HepG2 (cell line): ENCODE measurements around the gene CACNA1F. TPM values are rescaled to one million over a fixed set of nuclear protein-coding genes. Genes with fewer than 3 reads are reported as not detected.

Experiments
- AKNA ChIP-seq: sonication (generic); formaldehyde crosslinking; IDR thresholded peaks from 2 replicates; pipeline ENCODE4 v1.4.0; 2020; ENCODE audit warnings: missing genetic modification reagents, borderline replicate concordance
- CBX5 ChIP-seq: sonication (generic); formaldehyde crosslinking; IDR thresholded peaks from 2 replicates; pipeline ENCODE4 v1.4.0; 2020; ENCODE audit warnings: missing genetic modification reagents, borderline replicate concordance
- FLYWCH1 ChIP-seq: sonication (generic); formaldehyde crosslinking; IDR thresholded peaks from 2 replicates; pipeline ENCODE4 v1.8.1; 2023; ENCODE audit warnings: mild to moderate bottlenecking, missing genetic modification reagents
- FOXK1 ChIP-seq: sonication (generic); formaldehyde crosslinking; IDR thresholded peaks from 2 replicates; pipeline ENCODE4 v1.4.0; 2020; ENCODE audit warnings: low read depth, missing genetic modification reagents, borderline replicate concordance
- GPN1 ChIP-seq: sonication (generic); formaldehyde crosslinking; IDR thresholded peaks from 2 replicates; pipeline ENCODE4 v1.5.1; 2020; ENCODE audit warnings: missing genetic modification reagents, borderline replicate concordance
- HES4 ChIP-seq: sonication (generic); formaldehyde crosslinking; IDR thresholded peaks from 2 replicates; pipeline ENCODE4 v1.9.0; 2021; ENCODE audit warnings: mild to moderate bottlenecking, missing genetic modification reagents, borderline replicate concordance
- PAWR ChIP-seq: sonication (generic); formaldehyde crosslinking; IDR thresholded peaks from 2 replicates; pipeline ENCODE4 v1.4.0; 2020; ENCODE audit warnings: missing genetic modification reagents, mild to moderate bottlenecking, borderline replicate concordance
- PHB2 ChIP-seq: fragments of 450-650 bp; IDR thresholded peaks from 2 replicates; pipeline ENCODE4 v1.6.1; 2018; ENCODE audit not compliant: partially characterized antibody
- RCOR2 ChIP-seq: IDR thresholded peaks from 2 replicates; pipeline ENCODE4 v1.6.1; 2016; ENCODE audit warnings: missing biosample characterization, missing genetic modification reagents
- RXRA ChIP-seq: sonication (generic); formaldehyde crosslinking; IDR thresholded peaks from 2 replicates; pipeline ENCODE4 v1.5.1; 2020; ENCODE audit warnings: missing genetic modification reagents
- SRSF9 ChIP-seq: fragments of 200-400 bp; formaldehyde crosslinking; IDR thresholded peaks from 2 replicates; pipeline ENCODE4 v1.6.1; 2018; ENCODE audit warnings: borderline replicate concordance, mild to moderate bottlenecking, low read depth, low read length; ENCODE audit not compliant: insufficient read depth, poor library complexity, severe bottlenecking
- TSC22D2 ChIP-seq: sonication (generic); formaldehyde crosslinking; IDR thresholded peaks from 2 replicates; pipeline ENCODE4 v1.5.1; 2020; ENCODE audit warnings: missing genetic modification reagents, mild to moderate bottlenecking, borderline replicate concordance
- YY1 ChIP-seq: IDR thresholded peaks from 2 replicates; pipeline ENCODE4 v1.6.1; 2011; ENCODE audit warnings: low read length, low read depth, moderate library complexity, mild to moderate bottlenecking; ENCODE audit not compliant: insufficient read depth, insufficient replicate concordance
- ZBTB8A ChIP-seq: sonication (generic); formaldehyde crosslinking; IDR thresholded peaks from 2 replicates; pipeline ENCODE4 v1.4.0; 2020; ENCODE audit warnings: mild to moderate bottlenecking, low read depth, missing genetic modification reagents, borderline replicate concordance
- ZC3H13 ChIP-seq: sonication (generic); formaldehyde crosslinking; IDR thresholded peaks from 2 replicates; pipeline ENCODE4 v1.8.1; 2023; ENCODE audit warnings: mild to moderate bottlenecking, missing genetic modification reagents, moderate library complexity
- ZHX1 ChIP-seq: sonication (generic); formaldehyde crosslinking; IDR thresholded peaks from 2 replicates; pipeline ENCODE4 v1.8.1; 2022; ENCODE audit warnings: low read depth, mild to moderate bottlenecking, missing genetic modification reagents
- ZKSCAN5 ChIP-seq: sonication (generic); formaldehyde crosslinking; IDR thresholded peaks from 2 replicates; pipeline ENCODE4 v1.5.1; 2020; ENCODE audit warnings: mild to moderate bottlenecking, missing genetic modification reagents
- ZNF589 ChIP-seq: sonication (generic); formaldehyde crosslinking; conservative IDR thresholded peaks from 2 replicates; pipeline ENCODE4 v1.8.0; 2022; ENCODE audit warnings: mild to moderate bottlenecking, moderate library complexity, missing genetic modification reagents
- ZNF619 ChIP-seq: sonication (generic); formaldehyde crosslinking; IDR thresholded peaks from 2 replicates; pipeline ENCODE4 v1.4.0; 2020; ENCODE audit warnings: mild to moderate bottlenecking, missing genetic modification reagents
- ZNF747 ChIP-seq: sonication (generic); formaldehyde crosslinking; IDR thresholded peaks from 2 replicates; pipeline ENCODE4 v1.8.1; 2023; ENCODE audit warnings: missing genetic modification reagents, mild to moderate bottlenecking, borderline replicate concordance
- ZNF773 ChIP-seq: sonication (generic); formaldehyde crosslinking; IDR thresholded peaks from 2 replicates; pipeline ENCODE4 v1.4.0; 2020; ENCODE audit warnings: missing genetic modification reagents, borderline replicate concordance
- ZNF792 ChIP-seq: IDR thresholded peaks from 2 replicates; pipeline ENCODE4 v1.6.1; 2016
- polyA plus RNA-seq, 8 experiments: library from polyadenylated mRNA; depleted of rRNA in 3 of 8; stranded (reverse) in 7 of 8; unstranded in 1 of 8; fragments of >200 nt; fragmentation: Illumina TruSeq in 4 of 8; extraction: Trizol in 4 of 8; gene quantifications; 2 replicates each; pipeline versions ENCODE4 v1.2.1 to v1.2.3, GENCODE V29; 2011 to 2016; ENCODE audit warnings: low read depth in 4 of 8, missing spikeins in 1 of 8, mixed read lengths in 1 of 8; ENCODE audit not compliant: insufficient read depth in 1 of 8
- total RNA-seq, 5 experiments: library from RNA; depleted of rRNA; stranded (reverse); fragments of >200 nt; fragmentation: Illumina TruSeq; extraction: Trizol; gene quantifications; 2 replicates each; pipeline ENCODE4 v1.2.3, GENCODE V29; 2016; ENCODE audit warnings: low read depth in 1 of 5

The CACNA1F gene
- total and polyA plus RNA-seq, 2 of the 13 experiments (the other 11 are each of a cell fraction or from before 2014, with no cell fraction given), result 0.03 TPM; not detected in 1

GRCh38 chrX:49199906-49200771, 33.0 kb downstream of the CACNA1F start, which contains the start of gene SYP (continued):
- peak; percentile 86 for TF ChIP-seq ZHX1
- TF ChIP-seq ZNF619, result no peak
- TF ChIP-seq TSC22D2 (CRISPR knock-in tag), result peak; percentile 92; the same call in 1 of the 2 replicates
- TF ChIP-seq RCOR2 (CRISPR knock-in tag), result no peak
- TF ChIP-seq YY1, result peak; percentile 88
- peak; percentile 37; the same call in 1 of the 2 replicates for TF ChIP-seq RXRA (CRISPR knock-in tag)
- TF ChIP-seq ZNF589 (CRISPR knock-in tag), result peak; percentile 57; the same call in 1 of the 2 replicates
- no peak for TF ChIP-seq ZNF773 (CRISPR knock-in tag)
- no peak for TF ChIP-seq ZNF747
- no peak for TF ChIP-seq PAWR
- peak; percentile 96 for TF ChIP-seq HES4 (CRISPR knock-in tag)
- TF ChIP-seq ZKSCAN5, result no peak
- TF ChIP-seq CBX5 (CRISPR knock-in tag), result peak; percentile 64
- TF ChIP-seq FOXK1 (CRISPR knock-in tag), result peak; percentile 76; the same call in 1 of the 2 replicates
- TF ChIP-seq PHB2, result no peak
- no peak for TF ChIP-seq AKNA
- TF ChIP-seq ZC3H13, result no peak
- TF ChIP-seq FLYWCH1 (CRISPR knock-in tag), result 0 out of 2 replicates have a peak, but pooled peaks have one; percentile 53
- TF ChIP-seq GPN1 (CRISPR knock-in tag), result no peak
- no peak for TF ChIP-seq ZBTB8A
- no peak for TF ChIP-seq SRSF9
- TF ChIP-seq ZNF792 (CRISPR knock-in tag), result peak; percentile 88; the same call in 1 of the 2 replicates
